Measurements from ENCODE around the gene GPHN.

DNA sequence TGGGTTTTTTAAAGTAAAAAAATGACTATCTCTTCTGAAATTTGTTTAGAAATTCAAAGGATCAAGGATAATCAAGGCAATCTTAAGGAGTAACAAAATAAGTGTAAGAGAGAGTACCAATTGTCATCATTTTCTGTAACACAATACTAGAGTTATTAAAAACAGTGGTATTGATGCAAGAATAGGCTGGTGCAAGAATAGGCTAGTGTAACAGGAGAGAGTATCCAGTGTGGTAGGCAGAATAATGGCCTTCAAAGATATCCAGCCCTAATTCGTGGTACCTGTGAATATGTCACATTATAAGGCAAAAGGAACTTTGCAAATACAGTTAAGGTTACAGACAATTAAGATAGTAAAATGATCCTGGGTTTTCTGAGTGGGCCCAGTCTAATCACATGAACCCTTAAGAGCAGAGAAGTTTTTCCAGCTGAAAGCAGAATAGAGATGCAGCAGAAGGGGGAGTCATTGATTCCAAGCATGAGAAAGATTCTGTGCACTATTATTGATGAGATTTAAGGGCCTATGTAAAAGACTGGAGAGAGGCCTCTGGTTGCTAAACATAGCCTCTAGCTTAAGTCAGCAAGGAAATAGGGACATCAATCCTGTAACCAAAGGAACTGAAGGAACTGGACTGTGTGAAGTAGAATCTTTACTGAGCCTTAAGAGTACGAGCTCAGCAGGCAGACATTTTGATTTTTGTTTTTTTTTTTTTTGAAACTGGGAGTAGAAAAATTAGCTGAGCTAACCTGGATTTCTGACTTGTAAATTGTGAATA lies 134.1 kb downstream of the GPHN start:
- no peak for TF ChIP-seq POLR2AphosphoS5 (IDR thresholded peaks at IDR 0.05)
- TF ChIP-seq, protein P1, sequence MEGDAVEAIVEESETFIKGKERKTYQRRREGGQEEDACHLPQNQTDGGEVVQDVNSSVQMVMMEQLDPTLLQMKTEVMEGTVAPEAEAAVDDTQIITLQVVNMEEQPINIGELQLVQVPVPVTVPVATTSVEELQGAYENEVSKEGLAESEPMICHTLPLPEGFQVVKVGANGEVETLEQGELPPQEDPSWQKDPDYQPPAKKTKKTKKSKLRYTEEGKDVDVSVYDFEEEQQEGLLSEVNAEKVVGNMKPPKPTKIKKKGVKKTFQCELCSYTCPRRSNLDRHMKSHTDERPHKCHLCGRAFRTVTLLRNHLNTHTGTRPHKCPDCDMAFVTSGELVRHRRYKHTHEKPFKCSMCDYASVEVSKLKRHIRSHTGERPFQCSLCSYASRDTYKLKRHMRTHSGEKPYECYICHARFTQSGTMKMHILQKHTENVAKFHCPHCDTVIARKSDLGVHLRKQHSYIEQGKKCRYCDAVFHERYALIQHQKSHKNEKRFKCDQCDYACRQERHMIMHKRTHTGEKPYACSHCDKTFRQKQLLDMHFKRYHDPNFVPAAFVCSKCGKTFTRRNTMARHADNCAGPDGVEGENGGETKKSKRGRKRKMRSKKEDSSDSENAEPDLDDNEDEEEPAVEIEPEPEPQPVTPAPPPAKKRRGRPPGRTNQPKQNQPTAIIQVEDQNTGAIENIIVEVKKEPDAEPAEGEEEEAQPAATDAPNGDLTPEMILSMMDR (IDR thresholded peaks at IDR 0.05): no peak
- TF ChIP-seq POLR2A (IDR thresholded peaks at IDR 0.05): no peak

All from prostate gland (tissue), 2 donors.